Stimulated activated CD4-positive, alpha-beta T cell treated with anti-CD3 and anti-CD28 coated beads, Interleukin-4, amount 100 ng/mL, for 4 hours (primary cell): ENCODE data around the gene ATP8B1.

Experiments
- DNase-seq, 2 experiments: peaks; one replicate each; pipeline ENCODE4 v3.0.0-alpha.2; 2020

The ATP8B1 gene

GRCh38 chr18:57816208-57816954, 13.3 kb upstream of the ATP8B1 start:
- no peak for DNase-seq

GRCh38 chr18:57814555-57814954, 11.4 kb upstream of the ATP8B1 start:
- DNase-seq: no peak

- DNase-seq: no peak
Observed at GRCh38 chr18:57813245-57813644, 10.1 kb upstream of the ATP8B1 start.

GRCh38 chr18:57812126-57812477, 9.0 kb upstream of the ATP8B1 start:
- DNase-seq: no peak

- no peak for DNase-seq
Observed at GRCh38 chr18:57811477-57812125, 8.5 kb upstream of the ATP8B1 start.

- no peak for DNase-seq
Observed at GRCh38 chr18:57809190-57809589, 6.1 kb upstream of the ATP8B1 start.

- no peak for DNase-seq
Observed at GRCh38 chr18:57807336-57808117, 4.4 kb upstream of the ATP8B1 start.

- DNase-seq: no peak
Observed at GRCh38 chr18:57806978-57807285, 3.8 kb upstream of the ATP8B1 start.

- no peak for DNase-seq
Observed at GRCh38 chr18:57806201-57806977, 3.3 kb upstream of the ATP8B1 start.

GRCh38 chr18:57805117-57805516, 2.0 kb upstream of the ATP8B1 start:
- DNase-seq: no peak

- no peak for DNase-seq
Observed at GRCh38 chr18:57804557-57804956, 1.4 kb upstream of the ATP8B1 start.

- DNase-seq: no peak
Observed at GRCh38 chr18:57802213-57803102, 657 bp downstream of the ATP8B1 start.

GRCh38 chr18:57801761-57802212, 1.3 kb downstream of the ATP8B1 start:
- peak in 1 of 2 experiments; percentile 2 for DNase-seq

- no peak for DNase-seq
Observed at GRCh38 chr18:57801325-57801724, 1.8 kb downstream of the ATP8B1 start.

- DNase-seq: no peak
Observed at GRCh38 chr18:57798713-57799373, 4.3 kb downstream of the ATP8B1 start.

- DNase-seq: no peak
Observed at GRCh38 chr18:57797209-57797651, 5.9 kb downstream of the ATP8B1 start.

GRCh38 chr18:57794951-57795728, 8.0 kb downstream of the ATP8B1 start:
- no peak for DNase-seq

- no peak for DNase-seq
Observed at GRCh38 chr18:57793302-57793986, 9.7 kb downstream of the ATP8B1 start.

- no peak for DNase-seq
Observed at GRCh38 chr18:57792631-57793301, 10.3 kb downstream of the ATP8B1 start.
